NB4 (cell line): ENCODE results near the gene GPC5.

Experiments used
- POLR2A ChIP-seq: IDR thresholded peaks from 2 replicates; pipeline ENCODE4 v1.6.1; 2011; ENCODE audit warnings: mild to moderate bottlenecking; ENCODE audit not compliant: insufficient read length; ENCODE audit errors: extremely low read depth
- TF ChIP-seq, protein P1 (sequence below): IDR thresholded peaks from one replicate; pipeline ENCODE4 v1.5.1; 2012; ENCODE audit warnings: low read depth, low read length
- TF ChIP-seq, protein P2 (sequence below): IDR thresholded peaks from 2 replicates; pipeline ENCODE4 v1.6.1; 2011; ENCODE audit warnings: low read depth, low read length

DNA sequence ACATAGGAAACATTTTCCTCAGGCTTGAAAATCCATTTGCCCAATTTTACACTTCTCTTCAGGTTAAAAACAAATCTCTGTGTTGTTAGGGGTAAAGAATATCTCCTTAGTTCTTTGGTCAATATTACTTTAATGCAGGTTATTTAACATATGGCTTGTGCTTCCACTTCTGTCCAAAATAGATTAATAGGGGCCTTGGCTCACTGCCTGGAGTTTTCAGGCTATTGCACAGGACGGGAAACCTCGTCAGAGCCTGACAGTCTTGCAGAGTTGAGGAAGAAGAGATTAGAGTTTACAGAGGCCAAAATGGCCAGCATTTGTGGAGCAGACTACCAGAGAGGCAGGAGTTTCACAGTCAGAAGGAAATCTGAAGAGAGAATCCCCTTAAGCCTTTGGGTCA lies 964.3 kb downstream of the GPC5 start:
- TF ChIP-seq, protein P1, sequence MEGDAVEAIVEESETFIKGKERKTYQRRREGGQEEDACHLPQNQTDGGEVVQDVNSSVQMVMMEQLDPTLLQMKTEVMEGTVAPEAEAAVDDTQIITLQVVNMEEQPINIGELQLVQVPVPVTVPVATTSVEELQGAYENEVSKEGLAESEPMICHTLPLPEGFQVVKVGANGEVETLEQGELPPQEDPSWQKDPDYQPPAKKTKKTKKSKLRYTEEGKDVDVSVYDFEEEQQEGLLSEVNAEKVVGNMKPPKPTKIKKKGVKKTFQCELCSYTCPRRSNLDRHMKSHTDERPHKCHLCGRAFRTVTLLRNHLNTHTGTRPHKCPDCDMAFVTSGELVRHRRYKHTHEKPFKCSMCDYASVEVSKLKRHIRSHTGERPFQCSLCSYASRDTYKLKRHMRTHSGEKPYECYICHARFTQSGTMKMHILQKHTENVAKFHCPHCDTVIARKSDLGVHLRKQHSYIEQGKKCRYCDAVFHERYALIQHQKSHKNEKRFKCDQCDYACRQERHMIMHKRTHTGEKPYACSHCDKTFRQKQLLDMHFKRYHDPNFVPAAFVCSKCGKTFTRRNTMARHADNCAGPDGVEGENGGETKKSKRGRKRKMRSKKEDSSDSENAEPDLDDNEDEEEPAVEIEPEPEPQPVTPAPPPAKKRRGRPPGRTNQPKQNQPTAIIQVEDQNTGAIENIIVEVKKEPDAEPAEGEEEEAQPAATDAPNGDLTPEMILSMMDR, result no peak
- TF ChIP-seq POLR2A, result no peak
- TF ChIP-seq, protein P2, sequence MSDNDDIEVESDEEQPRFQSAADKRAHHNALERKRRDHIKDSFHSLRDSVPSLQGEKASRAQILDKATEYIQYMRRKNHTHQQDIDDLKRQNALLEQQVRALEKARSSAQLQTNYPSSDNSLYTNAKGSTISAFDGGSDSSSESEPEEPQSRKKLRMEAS, result no peak
